ENCODE measurements around the gene COMMD4.
"Not testable (repeated sequence)": the region's sequence is repeated elsewhere in the genome, so short reads cannot be mapped to it uniquely, and the experiment has no call there.

COMMD4 gene

GRCh38 chr15:75371901-75372688, 36.2 kb downstream of the COMMD4 start:
- DNase-seq (ENCODE audit: low read depth in 2 of 2), result no peak

GRCh38 chr15:75380773-75381172, 44.9 kb downstream of the COMMD4 start:
- no peak for DNase-seq (ENCODE audit: low read depth in 2 of 2)

- not testable (repeated sequence) for DNase-seq (ENCODE audit: low read depth in 2 of 2)
Observed at GRCh38 chr15:75383986-75384385, 48.1 kb downstream of the COMMD4 start.

Data from fibroblast of skin of left quadriceps (primary cell).